Breast epithelium (tissue), 3 donors: ENCODE results near the gene RAC3.

Experiments used
- POLR2AphosphoS5 ChIP-seq, 3 donors: sonication (generic); formaldehyde crosslinking; IDR thresholded peaks; one replicate each; pipeline ENCODE4 v1.6.1; 2017; ENCODE audit warnings: antibody characterized with exemption in 3 of 3
- TF ChIP-seq, protein P1 (sequence below), 3 donors: fragments of 450-650 bp; IDR thresholded peaks; one replicate each; pipeline ENCODE4 v1.5.1; 2016 to 2017; ENCODE audit warnings: antibody characterized with exemption in 3 of 3, mild to moderate bottlenecking in 3 of 3, moderate library complexity in 3 of 3

GRCh38 chr17:82055023-82055964 lies 23.8 kb downstream of the RAC3 start:
- TF ChIP-seq POLR2AphosphoS5 (IDR thresholded peaks at IDR 0.05): no peak
- TF ChIP-seq, protein P1, sequence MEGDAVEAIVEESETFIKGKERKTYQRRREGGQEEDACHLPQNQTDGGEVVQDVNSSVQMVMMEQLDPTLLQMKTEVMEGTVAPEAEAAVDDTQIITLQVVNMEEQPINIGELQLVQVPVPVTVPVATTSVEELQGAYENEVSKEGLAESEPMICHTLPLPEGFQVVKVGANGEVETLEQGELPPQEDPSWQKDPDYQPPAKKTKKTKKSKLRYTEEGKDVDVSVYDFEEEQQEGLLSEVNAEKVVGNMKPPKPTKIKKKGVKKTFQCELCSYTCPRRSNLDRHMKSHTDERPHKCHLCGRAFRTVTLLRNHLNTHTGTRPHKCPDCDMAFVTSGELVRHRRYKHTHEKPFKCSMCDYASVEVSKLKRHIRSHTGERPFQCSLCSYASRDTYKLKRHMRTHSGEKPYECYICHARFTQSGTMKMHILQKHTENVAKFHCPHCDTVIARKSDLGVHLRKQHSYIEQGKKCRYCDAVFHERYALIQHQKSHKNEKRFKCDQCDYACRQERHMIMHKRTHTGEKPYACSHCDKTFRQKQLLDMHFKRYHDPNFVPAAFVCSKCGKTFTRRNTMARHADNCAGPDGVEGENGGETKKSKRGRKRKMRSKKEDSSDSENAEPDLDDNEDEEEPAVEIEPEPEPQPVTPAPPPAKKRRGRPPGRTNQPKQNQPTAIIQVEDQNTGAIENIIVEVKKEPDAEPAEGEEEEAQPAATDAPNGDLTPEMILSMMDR (IDR thresholded peaks at IDR 0.05): no peak
